GM18508 (cell line): Measurements from ENCODE around the gene SIN3B.

ENCODE experiments used
- ATAC-seq: cut with Tn5 transposase; IDR thresholded peaks from one replicate; pipeline ENCODE4 v1.9.1; 2021; ENCODE audit warnings: moderate number of reproducible peaks; ENCODE audit not compliant: insufficient read depth, unreplicated experiment

Gene SIN3B

GRCh38 chr19:16887353-16888265, 58.4 kb downstream of the SIN3B start:
- no peak for ATAC-seq

- ATAC-seq, result no peak
These were observed 59.6 kb downstream of the SIN3B start, which contains the start of gene F2RL3 for GRCh38 chr19:16888629-16889365. Gene F2RL3 (plus strand): TSS chr19:16888999. CDS start chr19:16889190, 191 bp downstream.

GRCh38 chr19:16889366-16889882, 60.2 kb downstream of the SIN3B start:
- no peak for ATAC-seq

GRCh38 chr19:16889883-16890460, 60.8 kb downstream of the SIN3B start:
- no peak for ATAC-seq

- ATAC-seq, result no peak
These were observed 61.4 kb downstream of the SIN3B start for GRCh38 chr19:16890461-16891184.

GRCh38 chr19:16891696-16892382, 62.6 kb downstream of the SIN3B start:
- no peak for ATAC-seq

- ATAC-seq, result no peak
These were observed 63.2 kb downstream of the SIN3B start for GRCh38 chr19:16892436-16892835.

GRCh38 chr19:16892868-16893685, 63.9 kb downstream of the SIN3B start:
- no peak for ATAC-seq

GRCh38 chr19:16893686-16893989, 64.4 kb downstream of the SIN3B start:
- ATAC-seq, result no peak

- ATAC-seq, result no peak
These were observed 64.9 kb downstream of the SIN3B start for GRCh38 chr19:16894080-16894479.

GRCh38 chr19:16895467-16896145, 66.4 kb downstream of the SIN3B start:
- no peak for ATAC-seq

GRCh38 chr19:16896146-16897028, 67.2 kb downstream of the SIN3B start:
- no peak for ATAC-seq

- ATAC-seq, result no peak
These were observed 68.0 kb downstream of the SIN3B start for GRCh38 chr19:16897029-16897855.

GRCh38 chr19:16897856-16898161, 68.6 kb downstream of the SIN3B start:
- ATAC-seq, result no peak

GRCh38 chr19:16898361-16899015, 69.3 kb downstream of the SIN3B start:
- ATAC-seq, result no peak

- no peak for ATAC-seq
These were observed 70.4 kb downstream of the SIN3B start for GRCh38 chr19:16899566-16900075.
